ENCODE measurements around the gene PARP12. TPM values are rescaled to one million over a fixed set of nuclear protein-coding genes. Genes with fewer than 3 reads are reported as not detected.

Gene PARP12
- total RNA-seq, 6 experiments from 2014 or later = 15.7 to 33.1 (median 23.3) TPM

DNA sequence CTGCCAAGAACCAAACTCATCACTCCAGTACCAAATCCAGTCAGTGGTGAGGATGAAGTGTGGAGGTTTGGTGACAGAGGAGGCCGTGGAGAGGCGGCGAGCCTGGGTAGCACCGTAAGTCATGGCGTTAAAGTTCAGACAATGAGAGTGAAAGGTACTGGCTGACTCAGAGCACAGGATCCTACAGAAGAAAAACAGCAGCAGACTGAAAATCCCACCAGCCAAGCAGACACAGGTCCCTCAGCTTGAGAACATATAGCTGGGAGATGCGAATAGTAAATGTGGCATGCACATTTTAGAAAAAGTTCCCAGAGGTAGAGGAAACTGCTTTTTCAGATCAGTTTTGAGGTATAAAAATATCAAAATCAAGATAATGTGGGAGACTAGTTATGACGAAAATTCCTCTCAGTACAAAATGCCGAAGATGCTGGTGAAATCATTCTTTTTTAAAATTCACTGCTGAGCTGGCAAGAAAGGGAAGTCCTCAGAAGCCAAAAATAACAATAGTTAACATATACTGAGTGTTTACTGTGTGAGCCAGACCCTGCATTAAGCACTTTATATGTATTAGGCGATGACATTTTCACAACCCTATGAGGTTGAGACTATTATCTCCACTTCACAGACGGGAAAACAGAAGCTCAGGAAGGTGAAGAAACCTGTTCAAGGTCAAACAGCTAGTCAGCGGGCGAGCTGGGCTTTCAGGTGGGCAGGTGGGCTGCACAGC lies 20.9 kb downstream of the PARP12 start:
- 92% methylated on average over 12 of the region's 12 CpGs for WGBS (ENCODE audit: insufficient coverage, low coverage, low lambda C conversion rate, missing lambda C conversion rate)
- Histone ChIP-seq H3K36me3 (peaks cover 0 to 23% (median 11%) of the 10 kb centered on the region in 4 donors), H3K9me3 (no peaks in the 10 kb centered on the region), H3K27ac (no peak overlapping the region), H3K27me3 (no peaks in the 10 kb centered on the region), H3K4me1 (peaks cover 0 to 17% (median 3%) of the 10 kb centered on the region in 4 donors), H3K4me3 (no peak overlapping the region)
- ATAC-seq (no peak), DNase-seq (no peak)
- TF ChIP-seq POLR2A (IDR thresholded peaks at IDR 0.05) (no peak), CTCF (IDR thresholded peaks at IDR 0.05) (no peak)
- intact Hi-C loops (cut with DNase I) = no loop called here

- H3K4me3 ChIP-seq = no peak overlapping the region
- ATAC-seq (no peak), DNase-seq (no peak)
- no peak for TF ChIP-seq CTCF (IDR thresholded peaks at IDR 0.05)
- no peak for TF ChIP-seq POLR2A (IDR thresholded peaks at IDR 0.05)
- no CpG with 5 or more reads among the region's 12 CpGs for WGBS (ENCODE audit: insufficient coverage, low coverage, low lambda C conversion rate, missing lambda C conversion rate)
- H3K9me3 ChIP-seq = no peaks in the 10 kb centered on the region
- H3K27ac ChIP-seq = no peak overlapping the region
- intact Hi-C loops (cut with DNase I) = no loop called here
- H3K36me3 ChIP-seq = peaks cover 0 to 31% (median 15%) of the 10 kb centered on the region in 4 donors
- no peaks in the 10 kb centered on the region for H3K27me3 ChIP-seq
- no peaks in the 10 kb centered on the region for H3K4me1 ChIP-seq
These were observed 22.9 kb downstream of the PARP12 start for GRCh38 chr7:140039896-140040295.

- H3K4me1 ChIP-seq = no peaks in the 10 kb centered on the region
- no peak for DNase-seq
- no peak overlapping the region for H3K4me3 ChIP-seq
- intact Hi-C loops (cut with DNase I) = no loop called here
- H3K36me3 ChIP-seq = peaks cover 0 to 31% (median 18%) of the 10 kb centered on the region in 4 donors
- no peaks in the 10 kb centered on the region for H3K27me3 ChIP-seq
- ATAC-seq = peak; percentile 38 to 67 (median 58)
- no peak for TF ChIP-seq POLR2A (IDR thresholded peaks at IDR 0.05)
- no peak for TF ChIP-seq CTCF (IDR thresholded peaks at IDR 0.05)
- no peaks in the 10 kb centered on the region for H3K9me3 ChIP-seq
- H3K27ac ChIP-seq = no peak overlapping the region
- WGBS (ENCODE audit: insufficient coverage, low coverage, low lambda C conversion rate, missing lambda C conversion rate) = 62% methylated on average over 7 of the region's 7 CpGs
These were observed 23.7 kb downstream of the PARP12 start for GRCh38 chr7:140039066-140039465.

GRCh38 chr7:140036224-140036962 lies 26.4 kb downstream of the PARP12 start:
- H3K27me3 ChIP-seq = no peaks in the 10 kb centered on the region
- peaks cover 0 to 34% (median 21%) of the 10 kb centered on the region in 4 donors for H3K36me3 ChIP-seq
- peak in 1 of 4 donors; percentile 18 for ATAC-seq
- DNase-seq = no peak
- TF ChIP-seq POLR2A (IDR thresholded peaks at IDR 0.05) (no peak), CTCF (IDR thresholded peaks at IDR 0.05) (no peak)
- 63% methylated on average over 6 of the region's 11 CpGs for WGBS (ENCODE audit: insufficient coverage, low coverage, low lambda C conversion rate, missing lambda C conversion rate)
- no peak overlapping the region for H3K4me3 ChIP-seq
- no peaks in the 10 kb centered on the region for H3K9me3 ChIP-seq
- H3K4me1 ChIP-seq = no peaks in the 10 kb centered on the region
- H3K27ac ChIP-seq = no peak overlapping the region
- intact Hi-C loops (cut with DNase I) = no loop called here

Data from right lobe of liver (tissue), 6 donors.